ENCODE results near the gene ZIC3. TPM values are rescaled to one million over a fixed set of nuclear protein-coding genes. Genes with fewer than 3 reads are reported as not detected.
"Not testable (repeated sequence)": the region's sequence is repeated elsewhere in the genome, so short reads cannot be mapped to it uniquely, and the experiment has no call there.

The ZIC3 gene
- polyA plus RNA-seq, 3 donors = not detected

DNA sequence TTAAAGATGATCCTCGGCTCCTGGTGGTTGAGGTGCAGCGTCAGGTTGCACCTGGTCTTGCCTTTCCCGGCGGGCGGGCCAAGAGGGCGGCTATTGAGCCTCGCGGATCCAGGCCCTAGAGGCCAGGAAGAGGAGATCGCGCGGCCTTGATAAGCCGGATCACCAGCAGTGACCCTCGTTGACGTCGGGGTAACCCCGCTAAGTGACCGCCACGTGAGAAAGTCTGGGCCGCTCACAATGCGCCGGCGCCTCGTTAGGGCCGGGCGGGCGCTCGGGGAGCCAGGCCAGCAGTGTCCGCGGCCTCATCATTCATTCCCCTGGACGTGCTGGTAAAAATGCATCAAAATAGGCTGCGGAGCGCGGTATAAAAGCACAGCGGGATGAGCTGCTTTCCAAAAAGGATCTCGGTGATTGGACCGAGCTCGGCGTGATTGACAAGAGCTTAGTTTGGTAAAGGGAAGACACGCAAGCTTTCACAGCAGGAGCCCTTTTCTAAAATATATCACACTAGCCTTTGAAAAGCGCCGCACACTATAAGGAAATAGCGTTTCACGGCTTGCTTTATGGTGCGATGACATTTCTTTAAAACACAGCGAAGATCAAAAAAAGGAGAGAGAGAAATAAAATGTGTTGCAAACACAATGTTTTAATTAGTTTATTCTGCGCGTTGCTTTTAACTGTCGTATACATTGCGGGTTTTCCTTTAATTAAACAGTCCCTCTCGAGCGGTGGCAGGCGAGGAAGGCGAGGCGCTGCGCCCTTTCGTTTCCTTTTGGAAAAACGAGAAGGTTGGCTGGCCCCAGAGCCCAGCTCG, 15.9 kb upstream of the ZIC3 start:
- H3K79me2 ChIP-seq (ENCODE audit: insufficient read depth, low read length) = no peaks in the 10 kb centered on the region
- 6% methylated on average over 35 of the region's 58 CpGs for WGBS (ENCODE audit: insufficient coverage)
- H3K4me2 ChIP-seq (replicated peaks; ENCODE audit: extremely low read depth, low read length, poor library complexity, severe bottlenecking) = no peak overlapping the region
- no peaks in the 10 kb centered on the region for H3K4me1 Mint-ChIP-seq
- no peaks in the 10 kb centered on the region for H3K36me3 Mint-ChIP-seq
- no peak overlapping the region for H3K9ac ChIP-seq (ENCODE audit: insufficient read depth, low read length, poor library complexity, severe bottlenecking)
- intact Hi-C loops (cut with micrococcal nuclease) = no loop called here
- no peaks in the 10 kb centered on the region for H3K36me3 ChIP-seq (replicated peaks in 1 of 2; ENCODE audit: control insufficient read depth in 1 of 2, insufficient read depth in 2 of 2, low read length in 2 of 2)
- no peaks in the 10 kb centered on the region for H4K20me1 ChIP-seq (ENCODE audit: insufficient read depth, low read length)
- no peak overlapping the region for H3K27ac ChIP-seq (ENCODE audit: low read depth in 1 of 2, low read length in 2 of 2)
- peaks cover 56 to 83% (median 81%) of the 10 kb centered on the region in 3 donors for H3K27me3 Mint-ChIP-seq (ENCODE audit: low read depth in 3 of 3)
- DNase-seq = no peak
- peaks cover 0 to 44% (median 24%) of the 10 kb centered on the region in 7 donors for H3K9me3 Mint-ChIP-seq
- H3K4me1 ChIP-seq (ENCODE audit: control insufficient read depth in 1 of 2, insufficient read depth in 2 of 2, low read length in 2 of 2) = no peaks in the 10 kb centered on the region
- peak overlapping the region in 1 of 2 donors; percentile 63 for H3K4me3 Mint-ChIP-seq
- peaks cover 10 to 67% of the 10 kb centered on the region in 2 donors for H3K27me3 ChIP-seq (ENCODE audit: control insufficient read depth in 2 of 2, insufficient read depth in 2 of 2, low read length in 2 of 2)
- H3K27ac Mint-ChIP-seq = no peak overlapping the region
- H2AFZ ChIP-seq (ENCODE audit: insufficient read depth, low read depth, low read length, poor library complexity, severe bottlenecking) = no peak overlapping the region
- no peak overlapping the region for H3K4me3 ChIP-seq (replicated peaks in 1 of 3; ENCODE audit: low read depth in 2 of 3, low read length in 3 of 3)
- no peak for TF ChIP-seq CTCF (IDR thresholded peaks at IDR 0.05)
- peaks cover 4 to 60% of the 10 kb centered on the region in 2 donors for H3K9me3 ChIP-seq (replicated peaks in 1 of 2; ENCODE audit: control insufficient read depth in 1 of 2, insufficient read depth in 1 of 2, low read length in 2 of 2)

DNA sequence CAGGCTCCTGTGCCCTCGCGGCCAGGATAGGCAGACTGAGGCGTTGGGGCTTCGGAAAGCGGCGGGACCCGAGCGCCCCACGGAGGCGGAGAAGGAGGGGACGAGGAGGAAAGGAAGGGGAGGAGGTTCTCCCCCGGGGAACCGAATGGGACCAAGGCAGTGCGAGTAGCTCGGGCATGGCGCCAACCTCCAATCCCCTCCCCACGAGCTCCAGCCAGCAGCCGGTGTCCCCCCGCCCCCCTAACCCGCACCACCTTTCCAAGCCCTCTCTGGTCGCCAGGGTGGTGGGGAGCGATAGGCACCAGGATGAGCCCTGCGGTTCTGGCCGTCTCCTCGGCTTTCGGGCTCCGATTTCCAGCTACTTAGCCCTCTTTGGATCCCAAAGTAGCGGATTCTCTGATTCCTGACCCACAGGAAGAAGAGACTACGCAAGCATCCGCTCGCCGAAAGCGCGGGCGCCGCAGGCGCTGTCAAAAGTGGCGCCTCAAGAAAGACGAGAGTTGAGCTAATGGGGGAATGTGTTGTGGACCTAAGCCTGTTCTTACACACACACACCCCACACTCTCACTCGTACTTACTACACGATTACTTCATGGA, 15.2 kb upstream of the ZIC3 start:
- Mint-ChIP-seq H3K4me3 (peak overlapping the region in 1 of 2 donors; percentile 71), H3K27me3 (ENCODE audit: low read depth in 3 of 3) (peaks cover 50 to 77% (median 74%) of the 10 kb centered on the region in 3 donors), H3K27ac (no peak overlapping the region), H3K36me3 (no peaks in the 10 kb centered on the region), H3K9me3 (peaks cover 0 to 44% (median 23%) of the 10 kb centered on the region in 7 donors), H3K4me1 (no peaks in the 10 kb centered on the region)
- Histone ChIP-seq H3K4me3 (replicated peaks in 1 of 3; ENCODE audit: low read depth in 2 of 3, low read length in 3 of 3) (no peak overlapping the region), H4K20me1 (ENCODE audit: insufficient read depth, low read length) (no peaks in the 10 kb centered on the region), H3K36me3 (replicated peaks in 1 of 2; ENCODE audit: control insufficient read depth in 1 of 2, insufficient read depth in 2 of 2, low read length in 2 of 2) (no peaks in the 10 kb centered on the region), H3K9ac (ENCODE audit: insufficient read depth, low read length, poor library complexity, severe bottlenecking) (no peak overlapping the region), H3K27ac (ENCODE audit: low read depth in 1 of 2, low read length in 2 of 2) (no peak overlapping the region), H3K4me1 (ENCODE audit: control insufficient read depth in 1 of 2, insufficient read depth in 2 of 2, low read length in 2 of 2) (no peaks in the 10 kb centered on the region), H3K9me3 (replicated peaks in 1 of 2; ENCODE audit: control insufficient read depth in 1 of 2, insufficient read depth in 1 of 2, low read length in 2 of 2) (peaks cover under 1 to 53% of the 10 kb centered on the region in 2 donors), H3K27me3 (ENCODE audit: control insufficient read depth in 2 of 2, insufficient read depth in 2 of 2, low read length in 2 of 2) (peaks cover 10 to 60% of the 10 kb centered on the region in 2 donors), H3K4me2 (replicated peaks; ENCODE audit: extremely low read depth, low read length, poor library complexity, severe bottlenecking) (no peak overlapping the region), H3K79me2 (ENCODE audit: insufficient read depth, low read length) (no peaks in the 10 kb centered on the region), H2AFZ (ENCODE audit: insufficient read depth, low read depth, low read length, poor library complexity, severe bottlenecking) (no peak overlapping the region)
- no peak for DNase-seq
- intact Hi-C loops (cut with micrococcal nuclease) = no loop called here
- no peak for TF ChIP-seq CTCF (IDR thresholded peaks at IDR 0.05)
- WGBS (ENCODE audit: insufficient coverage) = 8% methylated on average over 8 of the region's 41 CpGs

DNA sequence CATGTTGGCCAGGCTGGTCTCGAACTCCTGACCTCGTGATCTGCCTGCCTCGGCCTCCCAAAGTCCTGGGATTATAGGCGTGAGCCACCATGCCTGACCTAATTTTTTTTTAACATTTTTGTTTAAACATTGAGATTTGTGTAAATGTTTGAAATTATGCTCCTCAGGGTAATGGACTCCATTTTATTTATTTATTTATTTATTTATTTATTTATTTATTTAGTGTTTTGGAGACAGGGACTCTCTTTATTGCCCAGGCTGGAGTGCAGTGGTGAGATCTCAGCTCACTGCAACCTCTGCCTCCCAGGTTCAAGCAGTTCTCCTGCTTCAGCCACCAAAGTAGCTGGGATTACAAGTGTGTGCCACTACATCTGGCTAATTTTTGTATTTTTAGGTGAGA, 13.8 kb upstream of the ZIC3 start:
- H3K4me3 Mint-ChIP-seq; H3K27ac ChIP-seq (ENCODE audit: low read depth in 1 of 2, low read length in 2 of 2); H3K4me1 Mint-ChIP-seq; H3K4me1 ChIP-seq (ENCODE audit: control insufficient read depth in 1 of 2, insufficient read depth in 2 of 2, low read length in 2 of 2); H4K20me1 ChIP-seq (ENCODE audit: insufficient read depth, low read length); H2AFZ ChIP-seq (ENCODE audit: insufficient read depth, low read depth, low read length, poor library complexity, severe bottlenecking); intact Hi-C loops (cut with micrococcal nuclease); H3K4me3 ChIP-seq (replicated peaks in 1 of 3; ENCODE audit: low read depth in 2 of 3, low read length in 3 of 3); H3K9ac ChIP-seq (ENCODE audit: insufficient read depth, low read length, poor library complexity, severe bottlenecking); H3K36me3 Mint-ChIP-seq; H3K4me2 ChIP-seq (replicated peaks; ENCODE audit: extremely low read depth, low read length, poor library complexity, severe bottlenecking); H3K36me3 ChIP-seq (replicated peaks in 1 of 2; ENCODE audit: control insufficient read depth in 1 of 2, insufficient read depth in 2 of 2, low read length in 2 of 2); DNase-seq; H3K79me2 ChIP-seq (ENCODE audit: insufficient read depth, low read length): not testable (repeated sequence)
- Mint-ChIP-seq H3K27me3 (ENCODE audit: low read depth in 3 of 3) (peaks cover 38 to 69% (median 64%) of the 10 kb centered on the region in 3 donors), H3K27ac (peak overlapping the region in 1 of 7 donors; percentile 50), H3K9me3 (peaks cover 0 to 38% (median 13%) of the 10 kb centered on the region in 7 donors)
- no CpG with 5 or more reads among the region's 4 CpGs for WGBS (ENCODE audit: insufficient coverage)
- peaks cover 0 to 40% of the 10 kb centered on the region in 2 donors for H3K9me3 ChIP-seq (replicated peaks in 1 of 2; ENCODE audit: control insufficient read depth in 1 of 2, insufficient read depth in 1 of 2, low read length in 2 of 2)
- H3K27me3 ChIP-seq (ENCODE audit: control insufficient read depth in 2 of 2, insufficient read depth in 2 of 2, low read length in 2 of 2) = peaks cover 10 to 46% of the 10 kb centered on the region in 2 donors

Data from CD14-positive monocyte (primary cell).